Measurements from ENCODE around the gene OBSCN. TPM values are rescaled to one million over a fixed set of nuclear protein-coding genes. Genes with fewer than 3 reads are reported as not detected.

Gene OBSCN
- total and polyA plus RNA-seq, 4 donors: 0.54 to 5.6 (median 2.7) TPM

GRCh38 chr1:228402641-228403025, 194.8 kb downstream of the OBSCN start:
- no peak overlapping the region for H3K27ac ChIP-seq (ENCODE audit: low read depth in 1 of 2, low read length in 2 of 2)

GRCh38 chr1:228403231-228403631, 195.4 kb downstream of the OBSCN start:
- Histone ChIP-seq H3K9ac (ENCODE audit: low read depth in 1 of 2, low read length in 2 of 2) (no peak overlapping the region), H3K27ac (ENCODE audit: low read depth in 1 of 2, low read length in 2 of 2) (no peak overlapping the region), H3K9me3 (ENCODE audit: control insufficient read depth in 4 of 4, low read length in 3 of 4) (no peaks in the 10 kb centered on the region), H3K27me3 (ENCODE audit: control insufficient read depth in 4 of 4, insufficient read depth in 4 of 4, low read length in 3 of 4) (no peaks in the 10 kb centered on the region), H3K4me1 (ENCODE audit: control insufficient read depth in 4 of 4, insufficient read depth in 4 of 4, low read length in 3 of 4) (peaks cover 8 to 20% (median 15%) of the 10 kb centered on the region in 4 donors), H3K36me3 (ENCODE audit: control insufficient read depth in 4 of 4, insufficient read depth in 3 of 4, low read depth in 1 of 4, low read length in 3 of 4) (peaks cover 0 to 15% (median under 1%) of the 10 kb centered on the region in 4 donors), H3K4me3 (ENCODE audit: low read depth in 1 of 3, low read length in 3 of 3) (no peak overlapping the region)
- WGBS: 98% methylated on average over 9 of the region's 9 CpGs
- TF ChIP-seq REST (IDR thresholded peaks at IDR 0.05) (no peak), RAD21 (IDR thresholded peaks at IDR 0.05) (no peak), TAF1 (conservative IDR thresholded peaks at IDR 0.05) (no peak)
- no peak for DNase-seq (ENCODE audit: low spot score)

More at GRCh38 chr1:228402641-228403025, 194.8 kb downstream of the OBSCN start:
- no peak for DNase-seq (ENCODE audit: low spot score)
- no peak for TF ChIP-seq FOXA2 (IDR thresholded peaks at IDR 0.05)
- TF ChIP-seq SP1 (IDR thresholded peaks at IDR 0.05): no peak
- no peak for TF ChIP-seq HNF4A (conservative IDR thresholded peaks at IDR 0.05)
- TF ChIP-seq EGR1 (IDR thresholded peaks at IDR 0.05; ENCODE audit: low read depth in 2 of 2): no peak
- Histone ChIP-seq H3K9ac (ENCODE audit: low read depth in 1 of 2, low read length in 2 of 2) (no peak overlapping the region), H3K4me3 (ENCODE audit: low read depth in 1 of 3, low read length in 3 of 3) (no peak overlapping the region), H3K36me3 (ENCODE audit: control insufficient read depth in 4 of 4, insufficient read depth in 3 of 4, low read depth in 1 of 4, low read length in 3 of 4) (peaks cover 0 to 19% (median 2%) of the 10 kb centered on the region in 4 donors), H3K27me3 (ENCODE audit: control insufficient read depth in 4 of 4, insufficient read depth in 4 of 4, low read length in 3 of 4) (no peaks in the 10 kb centered on the region), H3K4me1 (ENCODE audit: control insufficient read depth in 4 of 4, insufficient read depth in 4 of 4, low read length in 3 of 4) (peaks cover 8 to 20% (median 15%) of the 10 kb centered on the region in 4 donors), H3K9me3 (ENCODE audit: control insufficient read depth in 4 of 4, low read length in 3 of 4) (no peaks in the 10 kb centered on the region)
- WGBS: 95% methylated on average over 5 of the region's 5 CpGs

- peaks cover 8 to 20% (median 15%) of the 10 kb centered on the region in 4 donors for H3K4me1 ChIP-seq (ENCODE audit: control insufficient read depth in 4 of 4, insufficient read depth in 4 of 4, low read length in 3 of 4)
- WGBS: 83% methylated on average over 3 of the region's 3 CpGs
- no peaks in the 10 kb centered on the region for H3K27me3 ChIP-seq (ENCODE audit: control insufficient read depth in 4 of 4, insufficient read depth in 4 of 4, low read length in 3 of 4)
- H3K36me3 ChIP-seq (ENCODE audit: control insufficient read depth in 4 of 4, insufficient read depth in 3 of 4, low read depth in 1 of 4, low read length in 3 of 4): peaks cover 0 to 10% (median 0%) of the 10 kb centered on the region in 4 donors
- DNase-seq (ENCODE audit: low spot score): no peak
- TF ChIP-seq FOXA2 (IDR thresholded peaks at IDR 0.05) (no peak), CTCF (IDR thresholded peaks at IDR 0.05; ENCODE audit: low read depth, low read length, missing input control) (no peak), REST (IDR thresholded peaks at IDR 0.05) (no peak), RAD21 (IDR thresholded peaks at IDR 0.05) (no peak), NR2F2 (IDR thresholded peaks at IDR 0.05) (no peak), ATF3 (IDR thresholded peaks at IDR 0.05) (no peak), JUND (IDR thresholded peaks at IDR 0.05) (no peak), FOXA1 (IDR thresholded peaks at IDR 0.05) (no peak), MAX (IDR thresholded peaks at IDR 0.05) (no peak), SP1 (IDR thresholded peaks at IDR 0.05) (no peak)
- H3K9me3 ChIP-seq (ENCODE audit: control insufficient read depth in 4 of 4, low read length in 3 of 4): no peaks in the 10 kb centered on the region
- H3K9ac ChIP-seq (ENCODE audit: low read depth in 1 of 2, low read length in 2 of 2): no peak overlapping the region
- H3K27ac ChIP-seq (ENCODE audit: low read depth in 1 of 2, low read length in 2 of 2): no peak overlapping the region
- no peak overlapping the region for H3K4me3 ChIP-seq (ENCODE audit: low read depth in 1 of 3, low read length in 3 of 3)
Observed at GRCh38 chr1:228404107-228404720, 196.4 kb downstream of the OBSCN start.
